GM12878 (cell line): ENCODE data around the gene GMPR2. TPM values are rescaled to one million over a fixed set of nuclear protein-coding genes. Genes with fewer than 3 reads are reported as not detected.
A peak's percentile ranks its signal among the peaks of the same experiment; 100 is the strongest.

Experiments used
- ATAC-seq: fragments of 200-7000 bp; cut with Tn5 transposase; 3 replicates; pipeline ENCODE4 v1.9.1; 2020; ENCODE audit warnings: mild to moderate bottlenecking, moderate library complexity
- BruUV-seq: library from RNA; stranded (reverse); fragments of 400-500 nt; replicated peaks from 2 replicates; lab custom pipeline; 2021; lab: Mats Ljungman, UMichigan
- CTCF ChIA-PET: fragments of 300-600 bp; sonication (Branson Sonifier 250); formaldehyde crosslinking; extraction: SDS; loops from one replicate; lab custom pipeline; 2021; ENCODE audit warnings: inconsistent platforms; lab: Yijun Ruan, JAX
- POLR2A ChIA-PET: fragments of 350-600 bp; formaldehyde crosslinking; extraction: SDS; loops from one replicate; lab custom pipeline; 2021; ENCODE audit warnings: inconsistent platforms; lab: Charles Lee
- RAD21 ChIA-PET: fragments of 300-600 bp; sonication (Branson Sonifier 250); formaldehyde crosslinking; loops from one replicate; lab custom pipeline; 2023; ENCODE audit warnings: antibody characterized with exemption; ENCODE audit not compliant: unreplicated experiment; lab: Charles Lee
- SMC1A ChIA-PET: fragments of 300-600 bp; sonication (Branson Sonifier 250); formaldehyde crosslinking; loops from one replicate; lab custom pipeline; 2023; ENCODE audit not compliant: unreplicated experiment, uncharacterized antibody; lab: Charles Lee
- DNase-seq: peaks from one replicate; pipeline ENCODE4 v3.0.0-alpha.2; 2011; ENCODE audit warnings: low read depth, low spot score
- FAIRE-seq: peaks from 3 replicates; lab custom pipeline; 2011; peaks lifted over from hg19 to GRCh38; lab: Jason Lieb, UNC
- H2AFZ ChIP-seq: 2 replicates; pipeline ENCODE4 v1.6.0; 2011; ENCODE audit warnings: low read depth, low read length, control low read depth; ENCODE audit not compliant: control insufficient read depth
- H3K27ac ChIP-seq: 2 replicates; pipeline ENCODE4 v1.5.1; 2011; ENCODE audit warnings: control low read depth; ENCODE audit not compliant: control insufficient read depth, insufficient read depth
- H3K27me3 ChIP-seq, 2 experiments: replicated peaks in 1 of 2; 2 replicates each; pipeline versions ENCODE4 v1.6.0 to v1.6.1; 2011; ENCODE audit warnings: low read length in 1 of 2; ENCODE audit not compliant: control insufficient read depth in 2 of 2, insufficient read depth in 2 of 2
- H3K36me3 ChIP-seq, 2 experiments: 2 replicates each; pipeline ENCODE4 v1.5.1; 2011; ENCODE audit warnings: low read length in 1 of 2; ENCODE audit not compliant: control insufficient read depth in 2 of 2, insufficient read depth in 2 of 2
- H3K4me1 ChIP-seq: 2 replicates; pipeline ENCODE4 v1.6.1; 2011; ENCODE audit warnings: mild to moderate bottlenecking, low read length, moderate library complexity, mixed read lengths; ENCODE audit not compliant: control insufficient read depth, insufficient read depth
- H3K4me2 ChIP-seq: 2 replicates; pipeline ENCODE4 v1.6.0; 2011; ENCODE audit warnings: control low read depth; ENCODE audit not compliant: control insufficient read depth, insufficient read depth
- H3K4me3 ChIP-seq: fragments of 200-600 bp; sonication (generic); 2 replicates; pipeline ENCODE4 v1.5.1; 2016
- H3K79me2 ChIP-seq: 2 replicates; pipeline ENCODE4 v1.6.0; 2011; ENCODE audit warnings: low read length; ENCODE audit not compliant: control insufficient read depth, insufficient read depth
- H3K9ac ChIP-seq: 2 replicates; pipeline ENCODE4 v1.8.0; 2011; ENCODE audit warnings: low read length, control low read depth, mixed read lengths; ENCODE audit not compliant: control insufficient read depth, insufficient read depth
- H3K9me3 ChIP-seq: replicated peaks from 3 replicates; pipeline ENCODE4 v1.5.1; 2011; ENCODE audit warnings: mild to moderate bottlenecking, low read length; ENCODE audit not compliant: control insufficient read depth, insufficient read depth
- H4K20me1 ChIP-seq: 2 replicates; pipeline ENCODE4 v1.6.0; 2011; ENCODE audit not compliant: control insufficient read depth, insufficient read depth
- BACH1 ChIP-seq: fragments of 450-650 bp; IDR thresholded peaks from 2 replicates; pipeline ENCODE4 v1.6.1; 2017; ENCODE audit warnings: mild to moderate bottlenecking, borderline replicate concordance
- CEBPB ChIP-seq, 2 experiments: fragments of 150-350 bp in 1 of 2; IDR thresholded peaks; 2 replicates each; pipeline ENCODE4 v1.6.1; 2012 to 2014; ENCODE audit warnings: low read depth in 2 of 2, low read length in 2 of 2, borderline replicate concordance in 1 of 2, inconsistent platforms in 1 of 2
- DPF2 ChIP-seq: fragments of 450-650 bp; IDR thresholded peaks from 2 replicates; pipeline ENCODE4 v1.6.1; 2017; ENCODE audit warnings: mild to moderate bottlenecking
- ESRRA ChIP-seq: IDR thresholded peaks from 2 replicates; pipeline ENCODE4 v1.6.1; 2012; ENCODE audit warnings: mild to moderate bottlenecking, low read length, improper control_type of control experiment
- EZH2 ChIP-seq: IDR thresholded peaks from 2 replicates; pipeline ENCODE4 v1.6.1; 2012; ENCODE audit warnings: low read depth, mild to moderate bottlenecking, control low read depth, inconsistent platforms, low read length, borderline replicate concordance; ENCODE audit not compliant: control insufficient read depth
- FOS ChIP-seq: IDR thresholded peaks from 3 replicates; pipeline ENCODE4 v1.6.1; 2011; ENCODE audit warnings: borderline replicate concordance; ENCODE audit not compliant: insufficient read length; ENCODE audit errors: extremely low read depth
- KAT2A ChIP-seq: conservative IDR thresholded peaks from 2 replicates; pipeline ENCODE4 v1.6.1; 2011; ENCODE audit warnings: low read depth, low read length; ENCODE audit not compliant: control insufficient read depth
- MYB ChIP-seq: fragments of 150-350 bp; IDR thresholded peaks from 2 replicates; pipeline ENCODE4 v1.6.1; 2014; ENCODE audit warnings: mild to moderate bottlenecking, low read depth, low read length, borderline replicate concordance
- NR2C1 ChIP-seq: fragments of 450-650 bp; IDR thresholded peaks from 2 replicates; pipeline ENCODE4 v1.6.1; 2017; ENCODE audit warnings: antibody characterized with exemption, mild to moderate bottlenecking, moderate library complexity
- SMAD1 ChIP-seq: fragments of 450-650 bp; IDR thresholded peaks from 2 replicates; pipeline ENCODE4 v1.6.1; 2018; ENCODE audit warnings: mild to moderate bottlenecking, low read depth; ENCODE audit not compliant: partially characterized antibody
- SMARCA5 ChIP-seq: fragments of 450-650 bp; IDR thresholded peaks from 2 replicates; pipeline ENCODE4 v1.6.1; 2017; ENCODE audit warnings: mild to moderate bottlenecking
- SPI1 ChIP-seq: IDR thresholded peaks from 2 replicates; pipeline ENCODE4 v1.6.1; 2011; ENCODE audit warnings: low read depth, mild to moderate bottlenecking, low read length, moderate library complexity, borderline replicate concordance; ENCODE audit not compliant: insufficient read depth
- SRF ChIP-seq, 2 experiments: IDR thresholded peaks; 2 replicates each; pipeline ENCODE4 v1.6.1; 2011; ENCODE audit warnings: low read depth in 2 of 2, low read length in 2 of 2, mild to moderate bottlenecking in 1 of 2, moderate library complexity in 1 of 2
- TBL1XR1 ChIP-seq: IDR thresholded peaks from 2 replicates; pipeline ENCODE4 v1.6.1; 2012; ENCODE audit warnings: low read depth, low read length, improper control_type of control experiment
- TCF12 ChIP-seq: IDR thresholded peaks from 2 replicates; pipeline ENCODE4 v1.6.1; 2011; ENCODE audit warnings: low read depth, mild to moderate bottlenecking, low read length
- ZNF274 ChIP-seq: IDR thresholded peaks from one replicate; pipeline ENCODE4 v1.8.0; 2011; ENCODE audit not compliant: insufficient read length, insufficient read depth
- ZNF622 ChIP-seq: fragments of 450-650 bp; IDR thresholded peaks from 2 replicates; pipeline ENCODE4 v1.6.1; 2017; ENCODE audit warnings: mild to moderate bottlenecking, inconsistent platforms
- ZSCAN29 ChIP-seq: fragments of 450-650 bp; IDR thresholded peaks from 2 replicates; pipeline ENCODE4 v1.6.1; 2017; ENCODE audit warnings: mild to moderate bottlenecking, moderate library complexity
- WGBS: methylation state at CpG from one replicate; pipeline ENCODE4 v1.1.6; 2016; ENCODE audit warnings: low lambda C conversion rate; ENCODE audit not compliant: insufficient replicate concordance, insufficient coverage; ENCODE audit errors: missing lambda C conversion rate; 5-methylcytosine and 5-hydroxymethylcytosine counted together
- in situ Hi-C: fragments of 300-500 bp; cut with MboI; formaldehyde crosslinking; loops from 9 replicates; pipeline ENCODE4 v1.14.3; 2018; ENCODE audit warnings: mixed read lengths
- intact Hi-C: fragments of 100-400 bp; cut with micrococcal nuclease; formaldehyde crosslinking; loops from one replicate; pipeline ENCODE4 v1.14.2; 2022; ENCODE audit not compliant: unreplicated experiment
- polyA plus RNA-seq, 11 experiments: library from polyadenylated mRNA; depleted of rRNA in 4 of 11; unstranded in 6 of 11; stranded (reverse) in 5 of 11; fragments of >200 nt; fragmentation: Nextera tagmentation in 4 of 11; fragmentation: Illumina TruSeq in 1 of 11; extraction: Ambion mirVana in 4 of 11; extraction: Trizol in 1 of 11; gene quantifications; 1 replicate in 1 of 11; 2 replicates in 10 of 11; pipeline versions ENCODE4 v1.2.1 to v1.2.3, GENCODE V29; 2011 to 2016; ENCODE audit warnings: inconsistent platforms in 2 of 11, missing spikeins in 2 of 11, low read depth in 1 of 11
- total RNA-seq, 4 experiments: library from RNA; depleted of rRNA in 3 of 4; stranded (reverse); fragments of >200 nt in 3 of 4; fragmentation: Illumina TruSeq in 1 of 4; extraction: Trizol in 1 of 4; gene quantifications; 2 replicates each; pipeline versions ENCODE4 v1.2.1 to v1.2.3, GENCODE V29; 2013 to 2021
- TF ChIP-seq, protein P1 (sequence below): fragments of 450-650 bp; IDR thresholded peaks from 2 replicates; pipeline ENCODE4 v1.6.1; 2014; ENCODE audit warnings: mild to moderate bottlenecking
- TF ChIP-seq, protein P2 (sequence below): fragments of 450-650 bp; IDR thresholded peaks from 2 replicates; pipeline ENCODE4 v1.6.1; 2017; ENCODE audit warnings: mild to moderate bottlenecking, low read depth, inconsistent platforms; ENCODE audit not compliant: poor library complexity, severe bottlenecking

Gene GMPR2
- total and polyA plus RNA-seq, 10 of the 15 experiments (the other 5 are each of a cell fraction or from before 2014, with no cell fraction given) = 55.1 to 80.3 (median 61.5) TPM

DNA sequence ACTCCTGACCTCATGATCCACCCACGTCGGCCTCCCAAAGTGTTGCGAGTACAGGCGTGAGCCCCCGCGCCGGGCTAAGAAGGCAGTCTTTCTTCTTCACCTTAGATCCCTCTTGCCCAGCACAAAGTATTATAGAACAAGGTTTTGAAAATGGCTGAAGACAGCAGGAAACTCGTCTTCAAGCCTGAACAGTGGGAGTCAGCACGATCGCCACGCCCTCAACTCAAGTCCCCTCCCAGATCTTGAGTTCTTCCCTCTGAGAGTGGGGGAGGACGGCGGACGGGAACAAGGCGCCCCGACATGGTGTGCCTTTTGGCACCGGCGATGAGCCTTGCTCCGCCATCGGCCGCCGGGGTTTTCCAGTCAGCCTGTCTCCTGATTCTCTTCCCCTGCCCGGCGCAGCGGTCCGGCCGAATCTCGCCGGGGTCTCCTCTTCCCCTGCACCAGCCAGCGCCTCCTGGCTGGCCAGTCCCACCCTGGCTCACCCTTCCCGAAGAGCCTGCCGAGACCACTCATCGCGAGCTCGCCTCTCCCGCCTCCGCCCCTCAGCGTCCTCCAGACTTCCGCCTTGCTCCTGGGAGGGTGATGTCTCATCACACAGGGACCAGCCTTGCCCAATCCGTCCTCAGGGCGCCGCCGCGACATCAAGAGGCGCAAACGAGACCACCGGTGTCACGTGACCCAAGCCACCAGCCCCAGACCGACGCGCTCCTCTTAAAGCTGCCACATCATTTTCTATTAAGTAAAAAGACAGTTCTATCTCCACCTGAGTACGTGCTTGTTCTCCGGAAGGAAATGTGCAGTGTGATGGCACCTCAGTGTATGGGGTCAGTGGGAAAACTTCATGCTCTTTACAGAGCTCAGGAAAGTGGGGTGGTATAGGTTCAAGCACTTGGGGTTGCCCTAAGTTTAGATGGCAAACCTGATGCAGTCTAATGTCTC lies 19.5 kb upstream of the GMPR2 start, which contains the start of gene CHMP4A:
Gene CHMP4A (minus strand): TSS at position 565 of the 942 bp plus-strand sequence. CDS start 49 bp downstream, at position 516.
- under 1% methylated on average over 53 of the region's 53 CpGs for WGBS
- intact Hi-C loops = loop anchor here (1.0 to 10.0 kb wide), 4 partner anchors 17 to 198 kb away; partner anchors contain the start of genes GMPR2 and NEDD8
- peak within 1 kb of the TSS; percentile 89 for H3K27ac ChIP-seq
- H4K20me1 ChIP-seq = no peaks in the 10 kb centered on the region
- peak within 1 kb of the TSS; percentile 85 for H3K4me2 ChIP-seq
- H3K79me2 ChIP-seq = peaks cover 19% of the 10 kb centered on the region
- peak; percentile 88 for ATAC-seq
- peak; percentile 98 for FAIRE-seq
- no peaks in the 10 kb centered on the region for H3K27me3 ChIP-seq
- BruUV-seq = no TSS peak
- ChIA-PET CTCF (interaction anchor here (0.6 to 6.3 kb wide), 22 partner anchors 13 to 218 kb away, joined by 3 to 54 read pairs (median 4); partner anchors contain the start of genes CIDEB, IPO4, IRF9 and PSME2), SMC1A (interaction anchor here (0.8 to 2.1 kb wide), 17 partner anchors 10 to 891 kb away, joined by 3 to 8 read pairs (median 4); partner anchors contain the start of genes DCAF11, IRF9, NRL and RABGGTA), POLR2A (interaction anchor here (0.7 to 4.3 kb wide), 26 partner anchors 18 to 132 kb away, joined by 3 to 50 read pairs (median 4); partner anchors contain the start of genes DCAF11, EMC9, IPO4 and IRF9), RAD21 (interaction anchor here (0.7 to 3.6 kb wide), 10 partner anchors 8 to 104 kb away, joined by 3 to 23 read pairs (median 8); partner anchors contain the start of genes CIDEB, IPO4, IRF9 and TINF2)
- H2AFZ ChIP-seq = peak within 1 kb of the TSS; percentile 69
- H3K4me1 ChIP-seq = peaks cover 15% of the 10 kb centered on the region
- in situ Hi-C loops = no loop called here
- H3K9ac ChIP-seq = peak within 1 kb of the TSS; percentile 91
- no peaks in the 10 kb centered on the region for H3K9me3 ChIP-seq
- DNase-seq = peak; percentile 92
- peak within 1 kb of the TSS; percentile 73 for H3K4me3 ChIP-seq
- peaks cover 4 to 23% of the 10 kb centered on the region in 2 experiments for H3K36me3 ChIP-seq
- TF ChIP-seq SMAD1 (peak; percentile 89), ESRRA (no peak), SMARCA5 (peak; percentile 50; the same call in 1 of the 2 replicates), NR2C1 (no peak; the same call in 1 of the 2 replicates), ZNF622 (no peak), DPF2 (peak; percentile 63; the same call in 1 of the 2 replicates), MYB (no peak), KAT2A (no peak), SRF (IDR thresholded peaks at IDR 0.05; ENCODE audit: low read depth in 2 of 2, low read length in 2 of 2) (peak in 1 of 2 experiments; percentile 75; a peak in 1 of 4 replicates), TBL1XR1 (no peak), CEBPB (IDR thresholded peaks at IDR 0.05; ENCODE audit: borderline replicate concordance in 1 of 2, low read depth in 2 of 2, low read length in 2 of 2) (no peak), SPI1 (peak; percentile 33; the same call in 1 of the 2 replicates), EZH2 (no peak), ZSCAN29 (no peak), TCF12 (no peak; the same call in 1 of the 2 replicates), FOS (no peak), ZNF274 (no peak), BACH1 (peak; percentile 94)
- TF ChIP-seq, protein P1, sequence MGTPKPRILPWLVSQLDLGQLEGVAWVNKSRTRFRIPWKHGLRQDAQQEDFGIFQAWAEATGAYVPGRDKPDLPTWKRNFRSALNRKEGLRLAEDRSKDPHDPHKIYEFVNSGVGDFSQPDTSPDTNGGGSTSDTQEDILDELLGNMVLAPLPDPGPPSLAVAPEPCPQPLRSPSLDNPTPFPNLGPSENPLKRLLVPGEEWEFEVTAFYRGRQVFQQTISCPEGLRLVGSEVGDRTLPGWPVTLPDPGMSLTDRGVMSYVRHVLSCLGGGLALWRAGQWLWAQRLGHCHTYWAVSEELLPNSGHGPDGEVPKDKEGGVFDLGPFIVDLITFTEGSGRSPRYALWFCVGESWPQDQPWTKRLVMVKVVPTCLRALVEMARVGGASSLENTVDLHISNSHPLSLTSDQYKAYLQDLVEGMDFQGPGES = peak; percentile 65; the same call in 1 of the 2 replicates
- TF ChIP-seq, protein P2, sequence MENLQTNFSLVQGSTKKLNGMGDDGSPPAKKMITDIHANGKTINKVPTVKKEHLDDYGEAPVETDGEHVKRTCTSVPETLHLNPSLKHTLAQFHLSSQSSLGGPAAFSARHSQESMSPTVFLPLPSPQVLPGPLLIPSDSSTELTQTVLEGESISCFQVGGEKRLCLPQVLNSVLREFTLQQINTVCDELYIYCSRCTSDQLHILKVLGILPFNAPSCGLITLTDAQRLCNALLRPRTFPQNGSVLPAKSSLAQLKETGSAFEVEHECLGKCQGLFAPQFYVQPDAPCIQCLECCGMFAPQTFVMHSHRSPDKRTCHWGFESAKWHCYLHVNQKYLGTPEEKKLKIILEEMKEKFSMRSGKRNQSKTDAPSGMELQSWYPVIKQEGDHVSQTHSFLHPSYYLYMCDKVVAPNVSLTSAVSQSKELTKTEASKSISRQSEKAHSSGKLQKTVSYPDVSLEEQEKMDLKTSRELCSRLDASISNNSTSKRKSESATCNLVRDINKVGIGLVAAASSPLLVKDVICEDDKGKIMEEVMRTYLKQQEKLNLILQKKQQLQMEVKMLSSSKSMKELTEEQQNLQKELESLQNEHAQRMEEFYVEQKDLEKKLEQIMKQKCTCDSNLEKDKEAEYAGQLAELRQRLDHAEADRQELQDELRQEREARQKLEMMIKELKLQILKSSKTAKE = peak; percentile 35
